CMK (cell line): ENCODE data around the gene FGFR4.

ENCODE experiments used
- DNase-seq: peaks from one replicate; pipeline ENCODE4 v3.0.0-alpha.2; 2010; ENCODE audit warnings: low read depth

FGFR4 gene

GRCh38 chr5:177103523-177104253 is 17.0 kb downstream of the FGFR4 start:
- DNase-seq = no peak

- DNase-seq = no peak
Measured at GRCh38 chr5:177105691-177106476, 19.2 kb downstream of the FGFR4 start.

- DNase-seq = no peak
Measured at GRCh38 chr5:177107159-177107558, 20.4 kb downstream of the FGFR4 start.

GRCh38 chr5:177109810-177110209 is 23.1 kb downstream of the FGFR4 start:
- DNase-seq = no peak

GRCh38 chr5:177111720-177112394 is 25.1 kb downstream of the FGFR4 start:
- peak; percentile 34 for DNase-seq

- DNase-seq = no peak
Measured at GRCh38 chr5:177112589-177113220, 26.0 kb downstream of the FGFR4 start.

GRCh38 chr5:177113566-177114424 is 27.1 kb downstream of the FGFR4 start:
- peak; percentile 45 for DNase-seq

- no peak for DNase-seq
Measured at GRCh38 chr5:177116631-177117373, 30.1 kb downstream of the FGFR4 start.

GRCh38 chr5:177117441-177118045 is 30.8 kb downstream of the FGFR4 start:
- DNase-seq = no peak

- DNase-seq = no peak
Measured at GRCh38 chr5:177122566-177122965, 35.9 kb downstream of the FGFR4 start.

- DNase-seq = no peak
Measured at GRCh38 chr5:177123789-177124485, 37.2 kb downstream of the FGFR4 start.

- no peak for DNase-seq
Measured at GRCh38 chr5:177124486-177124991, 37.8 kb downstream of the FGFR4 start.

- no peak for DNase-seq
Measured at GRCh38 chr5:177126771-177127170, 40.1 kb downstream of the FGFR4 start.

- no peak for DNase-seq
Measured at GRCh38 chr5:177128551-177128981, 41.9 kb downstream of the FGFR4 start.

GRCh38 chr5:177130211-177131018 is 43.7 kb downstream of the FGFR4 start:
- DNase-seq = no peak

- DNase-seq = no peak
Measured at GRCh38 chr5:177131019-177131320, 44.3 kb downstream of the FGFR4 start.

GRCh38 chr5:177131352-177132135 is 44.8 kb downstream of the FGFR4 start:
- no peak for DNase-seq
